ENCODE results near the gene GPHN.

DNA sequence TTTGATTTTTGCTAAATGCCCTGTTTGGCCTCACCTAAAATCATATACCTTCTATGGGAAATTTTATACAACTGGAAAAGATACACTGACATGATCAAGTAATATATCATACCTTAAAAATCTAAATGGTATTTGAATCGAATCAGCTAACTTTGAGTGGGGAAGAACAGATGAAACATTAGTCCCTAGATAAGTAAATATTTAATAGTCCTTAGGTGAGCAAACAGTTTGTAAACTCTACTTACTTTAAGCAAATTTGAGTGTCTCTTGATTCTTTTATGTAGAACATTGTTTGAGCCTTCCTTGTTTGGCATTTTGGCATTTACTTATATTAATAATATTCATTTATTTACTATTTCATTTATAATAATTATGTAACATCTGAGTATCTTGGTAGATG is 485.6 kb downstream of the GPHN start:
- TF ChIP-seq CTCF (IDR thresholded peaks at IDR 0.05), result no peak
- TF ChIP-seq POLR2A (IDR thresholded peaks at IDR 0.05), result no peak
